SJCRH30 (cell line): ENCODE measurements around the gene OBSCN. TPM values are rescaled to one million over a fixed set of nuclear protein-coding genes. Genes with fewer than 3 reads are reported as not detected.

Source experiments
- DNase-seq, 2 experiments: peaks; one replicate each; pipeline ENCODE4 v3.0.0-alpha.2; 2015 to 2020
- H3K27ac ChIP-seq: fragments of 250-450 bp; sonication (Bioruptor Pico); 2 replicates; pipeline ENCODE4 v1.5.1; 2020; ENCODE audit warnings: mild to moderate bottlenecking, moderate library complexity
- H3K27me3 ChIP-seq: fragments of 250-450 bp; sonication (Bioruptor Pico); 2 replicates; pipeline ENCODE4 v1.5.1; 2020; ENCODE audit warnings: mild to moderate bottlenecking, moderate library complexity
- H3K36me3 ChIP-seq: fragments of 250-450 bp; sonication (Bioruptor Pico); 2 replicates; pipeline ENCODE4 v1.5.1; 2020; ENCODE audit warnings: mild to moderate bottlenecking, moderate library complexity
- H3K4me1 ChIP-seq: fragments of 250-450 bp; sonication (Bioruptor Pico); 2 replicates; pipeline ENCODE4 v1.5.1; 2020; ENCODE audit warnings: mild to moderate bottlenecking, moderate library complexity
- H3K4me3 ChIP-seq: fragments of 250-450 bp; sonication (Bioruptor Pico); 2 replicates; pipeline ENCODE4 v1.5.1; 2020; ENCODE audit warnings: mild to moderate bottlenecking, moderate library complexity
- H3K9me3 ChIP-seq: fragments of 250-450 bp; sonication (Bioruptor Pico); replicated peaks from 2 replicates; pipeline ENCODE4 v1.5.1; 2020; ENCODE audit warnings: mild to moderate bottlenecking, moderate library complexity
- total RNA-seq: library from RNA; depleted of rRNA; stranded (reverse); fragments of >200 nt; shearing (Covaris generic); gene quantifications from 2 replicates; pipeline ENCODE4 v1.2.3, GENCODE V29; 2014

The OBSCN gene
- total RNA-seq, 1 experiment from 2014 or later, result 8.3 TPM

DNA sequence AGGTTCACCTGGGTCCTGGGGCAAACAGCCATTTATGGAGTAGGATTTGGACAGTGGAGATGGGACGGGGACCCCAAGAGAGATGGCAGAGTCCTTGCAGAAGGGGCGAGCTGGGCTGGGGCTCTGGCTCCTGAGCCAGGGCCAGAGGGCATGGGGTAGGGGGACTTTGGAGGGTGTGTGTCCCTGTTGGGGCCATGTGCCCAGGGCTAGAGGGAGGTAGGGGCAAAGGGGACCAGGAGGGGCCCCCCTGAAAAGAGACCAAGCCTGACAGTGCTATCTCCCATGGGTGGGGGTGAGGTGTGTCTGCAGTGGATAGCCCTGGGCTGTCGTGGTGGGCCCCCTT, 106.4 kb downstream of the OBSCN start:
- DNase-seq, result no peak
- peaks cover 16% of the 10 kb centered on the region for H3K4me1 ChIP-seq
- no peaks in the 10 kb centered on the region for H3K36me3 ChIP-seq
- no peaks in the 10 kb centered on the region for H3K27me3 ChIP-seq
- no peak overlapping the region for H3K4me3 ChIP-seq
- no peaks in the 10 kb centered on the region for H3K9me3 ChIP-seq
- no peak overlapping the region for H3K27ac ChIP-seq

DNA sequence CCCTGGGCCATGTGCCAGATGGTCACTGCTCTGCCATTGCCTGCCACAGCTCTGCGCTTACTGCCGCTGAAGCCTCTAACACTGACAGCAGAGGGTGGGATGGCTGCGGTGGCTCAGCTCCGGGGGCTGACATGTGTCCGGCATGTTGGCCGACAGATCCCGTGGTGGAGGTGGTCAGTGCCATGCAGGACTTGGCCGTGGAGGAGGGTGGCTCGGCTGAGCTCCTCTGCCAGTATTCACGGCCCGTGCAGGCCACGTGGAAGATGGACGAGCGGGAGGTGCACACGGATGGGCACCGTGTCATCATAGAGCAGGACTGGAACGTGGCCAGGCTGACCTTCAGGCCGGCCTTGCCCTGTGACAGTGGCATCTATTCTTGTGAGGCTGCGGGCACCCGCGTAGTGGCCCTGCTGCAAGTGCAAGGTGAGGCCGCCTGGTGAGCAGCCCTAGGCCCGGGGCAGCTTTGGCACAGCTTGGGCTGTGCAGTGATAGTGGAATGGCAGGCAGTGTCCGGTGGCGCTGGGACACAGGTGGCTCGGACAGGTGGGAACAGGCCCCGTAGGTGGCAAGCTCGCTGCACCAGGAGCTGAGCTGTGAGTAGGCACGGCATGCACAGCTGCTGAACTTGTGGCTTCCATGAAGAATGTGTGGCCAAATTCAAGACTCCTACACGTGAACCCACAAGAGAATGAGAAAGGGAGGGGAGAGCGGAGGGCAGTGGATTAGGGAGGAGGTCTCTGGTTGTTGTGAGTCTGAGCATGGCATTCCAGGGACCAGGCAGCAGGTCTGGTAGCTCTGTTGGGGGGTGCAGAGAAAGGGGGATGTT, 107.0 kb downstream of the OBSCN start:
- Histone ChIP-seq H3K4me1 (peaks cover 16% of the 10 kb centered on the region), H3K27ac (peak overlapping the region; percentile 58), H3K9me3 (no peaks in the 10 kb centered on the region), H3K27me3 (no peaks in the 10 kb centered on the region), H3K36me3 (no peaks in the 10 kb centered on the region), H3K4me3 (no peak overlapping the region)
- peak; percentile 65 to 66 for DNase-seq

DNA sequence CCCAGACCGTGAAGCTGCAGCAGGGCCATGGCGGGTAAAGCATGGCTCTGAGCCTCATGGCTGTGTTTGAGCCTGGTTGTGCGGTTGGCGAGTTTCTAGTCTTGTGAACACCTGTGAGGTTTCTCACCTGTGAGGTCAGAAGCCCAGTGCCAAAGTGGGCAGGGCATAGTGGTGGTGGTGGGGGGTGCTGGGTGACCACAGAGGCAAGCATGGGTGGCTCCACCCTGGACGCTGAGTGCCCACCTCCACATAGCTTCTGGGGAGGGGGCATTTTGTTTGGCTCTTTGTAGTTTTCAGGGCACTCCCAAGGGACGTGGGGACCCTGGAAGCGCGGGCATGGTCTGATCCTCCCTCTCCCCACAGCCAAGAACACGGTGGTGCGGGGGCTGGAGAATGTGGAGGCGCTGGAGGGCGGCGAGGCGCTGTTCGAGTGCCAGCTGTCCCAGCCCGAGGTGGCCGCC, 107.7 kb downstream of the OBSCN start:
- peak overlapping the region; percentile 58 for H3K27ac ChIP-seq

DNA sequence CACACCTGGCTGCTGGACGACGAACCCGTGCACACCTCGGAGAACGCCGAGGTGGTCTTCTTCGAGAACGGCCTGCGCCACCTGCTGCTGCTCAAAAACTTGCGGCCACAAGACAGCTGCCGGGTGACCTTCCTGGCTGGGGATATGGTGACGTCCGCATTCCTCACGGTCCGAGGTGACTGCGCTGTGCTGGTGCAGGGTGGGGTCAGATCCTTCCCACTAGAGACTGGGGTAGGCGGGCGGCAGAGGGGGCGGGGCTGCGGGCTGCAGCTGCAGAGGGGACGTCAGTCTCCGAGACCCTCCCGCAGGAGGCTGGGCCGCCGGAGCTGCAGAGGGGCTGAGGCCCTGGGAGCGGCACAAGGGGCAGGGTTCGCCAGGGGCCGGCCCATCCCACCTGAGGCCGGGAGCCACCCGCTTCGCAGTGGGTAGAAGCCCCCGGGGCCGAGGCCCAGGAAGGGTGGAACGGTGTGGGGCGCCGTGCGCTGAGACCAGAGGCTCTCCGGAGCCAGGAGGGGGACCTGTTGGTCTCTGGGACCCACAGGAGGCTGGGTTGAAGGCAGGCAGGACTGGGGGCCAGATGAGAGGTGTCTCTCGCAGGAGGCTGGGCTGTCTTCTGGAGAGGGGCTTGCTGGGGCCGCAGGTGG, 108.2 kb downstream of the OBSCN start:
- Histone ChIP-seq H3K36me3 (no peaks in the 10 kb centered on the region), H3K27ac (peak overlapping the region; percentile 58), H3K4me1 (peaks cover 16% of the 10 kb centered on the region), H3K9me3 (no peaks in the 10 kb centered on the region), H3K27me3 (no peaks in the 10 kb centered on the region), H3K4me3 (peak overlapping the region; percentile 37)
- peak; percentile 87 to 93 for DNase-seq

More for the DNA sequence above, 107.7 kb downstream of the OBSCN start:
- Histone ChIP-seq H3K4me1 (peaks cover 16% of the 10 kb centered on the region), H3K4me3 (peak overlapping the region; percentile 37), H3K36me3 (no peaks in the 10 kb centered on the region), H3K9me3 (no peaks in the 10 kb centered on the region), H3K27me3 (no peaks in the 10 kb centered on the region)
- no peak for DNase-seq

DNA sequence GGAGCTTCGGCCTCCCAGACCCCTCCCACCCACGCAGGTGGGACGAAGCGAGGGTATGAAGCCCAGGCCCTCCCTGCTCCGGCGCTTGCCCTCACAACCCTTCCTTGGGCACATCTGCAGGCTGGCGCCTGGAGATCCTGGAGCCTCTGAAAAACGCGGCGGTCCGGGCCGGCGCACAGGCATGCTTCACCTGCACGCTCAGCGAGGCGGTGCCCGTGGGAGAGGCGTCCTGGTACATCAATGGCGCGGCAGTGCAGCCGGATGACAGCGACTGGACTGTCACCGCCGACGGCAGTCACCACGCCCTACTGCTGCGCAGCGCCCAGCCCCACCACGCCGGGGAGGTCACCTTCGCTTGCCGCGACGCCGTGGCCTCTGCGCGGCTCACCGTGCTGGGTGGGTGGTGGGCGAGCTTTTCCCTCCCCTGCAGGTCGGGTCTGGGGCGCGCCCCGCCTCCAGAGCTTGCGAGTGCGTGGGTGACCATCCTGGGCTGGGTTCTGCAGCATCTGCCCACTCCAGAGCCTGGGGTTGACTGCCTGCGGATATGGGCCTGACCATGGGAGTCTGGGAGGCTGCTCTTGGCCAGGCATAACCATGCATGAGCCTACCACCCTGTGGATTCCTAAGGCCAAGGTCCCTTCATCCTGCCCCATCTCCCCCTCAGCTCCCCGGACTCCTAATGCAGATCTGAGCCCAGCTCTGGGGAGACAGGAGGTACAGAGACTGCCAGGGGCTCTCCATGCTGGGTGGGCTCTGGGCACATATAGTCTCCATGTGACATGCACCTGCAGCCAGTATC, 108.9 kb downstream of the OBSCN start:
- DNase-seq, result peak in 1 of 2 experiments; percentile 2
- H3K9me3 ChIP-seq, result no peaks in the 10 kb centered on the region
- no peaks in the 10 kb centered on the region for H3K27me3 ChIP-seq

DNA sequence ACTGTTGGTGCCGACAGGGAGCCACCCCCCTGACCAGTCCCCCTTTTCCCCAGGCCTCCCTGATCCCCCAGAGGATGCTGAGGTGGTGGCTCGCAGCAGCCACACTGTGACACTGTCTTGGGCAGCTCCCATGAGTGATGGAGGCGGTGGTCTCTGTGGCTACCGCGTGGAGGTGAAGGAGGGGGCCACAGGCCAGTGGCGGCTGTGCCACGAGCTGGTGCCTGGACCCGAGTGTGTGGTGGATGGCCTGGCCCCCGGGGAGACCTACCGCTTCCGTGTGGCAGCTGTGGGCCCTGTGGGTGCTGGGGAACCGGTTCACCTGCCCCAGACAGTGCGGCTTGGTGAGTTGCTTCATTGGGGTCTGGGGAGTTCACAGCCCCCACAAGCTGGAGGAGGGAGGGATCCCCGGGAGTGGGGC, 109.6 kb downstream of the OBSCN start:
- no peaks in the 10 kb centered on the region for H3K36me3 ChIP-seq
- no peaks in the 10 kb centered on the region for H3K27me3 ChIP-seq
- H3K27ac ChIP-seq, result no peak overlapping the region
- no peaks in the 10 kb centered on the region for H3K9me3 ChIP-seq
- H3K4me3 ChIP-seq, result no peak overlapping the region
- no peak for DNase-seq
- peaks cover 16% of the 10 kb centered on the region for H3K4me1 ChIP-seq

More for the DNA sequence above, 108.9 kb downstream of the OBSCN start:
- peak overlapping the region; percentile 37; the same call in 1 of the 2 replicates for H3K4me3 ChIP-seq
- peaks cover 16% of the 10 kb centered on the region for H3K4me1 ChIP-seq
- no peak overlapping the region; the same call in 1 of the 2 replicates for H3K27ac ChIP-seq
- H3K36me3 ChIP-seq, result no peaks in the 10 kb centered on the region

DNA sequence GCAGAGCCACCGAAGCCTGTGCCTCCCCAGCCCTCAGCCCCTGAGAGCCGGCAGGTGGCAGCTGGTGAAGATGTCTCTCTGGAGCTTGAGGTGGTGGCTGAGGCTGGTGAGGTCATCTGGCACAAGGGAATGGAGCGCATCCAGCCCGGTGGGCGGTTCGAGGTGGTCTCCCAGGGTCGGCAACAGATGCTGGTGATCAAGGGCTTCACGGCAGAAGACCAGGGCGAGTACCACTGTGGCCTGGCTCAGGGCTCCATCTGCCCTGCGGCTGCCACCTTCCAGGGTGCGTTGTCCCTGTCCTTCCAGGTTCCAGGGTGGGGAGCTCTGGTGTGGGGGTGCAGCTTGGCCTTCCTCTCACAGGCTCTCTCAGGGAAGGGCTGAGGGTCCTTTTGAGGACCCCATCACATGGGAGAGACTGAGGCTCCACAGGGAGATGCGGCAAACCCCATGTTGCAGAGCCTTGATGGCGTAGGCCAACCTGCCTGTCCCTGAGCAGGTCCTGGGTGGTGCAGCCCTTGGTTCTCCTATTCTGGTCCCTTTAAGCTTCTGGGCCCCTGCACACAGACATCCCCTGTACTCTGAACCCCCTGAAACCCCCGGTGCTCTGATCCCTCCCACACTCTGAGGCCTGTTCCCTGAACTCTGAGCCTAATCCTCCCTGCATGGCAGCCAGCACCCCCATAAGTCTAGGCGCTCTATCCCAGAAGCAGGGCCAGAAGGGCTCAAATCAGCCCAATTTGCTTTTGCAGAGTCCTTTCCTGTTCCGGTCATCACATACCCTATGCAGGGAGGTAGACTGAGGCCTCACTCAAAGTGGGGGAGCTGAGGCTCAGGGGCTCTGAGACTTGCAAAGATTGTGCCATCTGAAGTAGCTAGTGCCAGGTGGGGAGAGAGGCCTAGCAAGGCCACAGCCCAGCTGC, 110.3 kb downstream of the OBSCN start:
- no peak for DNase-seq
- H3K4me3 ChIP-seq, result no peak overlapping the region
- no peak overlapping the region for H3K27ac ChIP-seq
- H3K27me3 ChIP-seq, result no peaks in the 10 kb centered on the region
- H3K9me3 ChIP-seq, result no peaks in the 10 kb centered on the region
- no peaks in the 10 kb centered on the region for H3K36me3 ChIP-seq
- H3K4me1 ChIP-seq, result peaks cover 16% of the 10 kb centered on the region

DNA sequence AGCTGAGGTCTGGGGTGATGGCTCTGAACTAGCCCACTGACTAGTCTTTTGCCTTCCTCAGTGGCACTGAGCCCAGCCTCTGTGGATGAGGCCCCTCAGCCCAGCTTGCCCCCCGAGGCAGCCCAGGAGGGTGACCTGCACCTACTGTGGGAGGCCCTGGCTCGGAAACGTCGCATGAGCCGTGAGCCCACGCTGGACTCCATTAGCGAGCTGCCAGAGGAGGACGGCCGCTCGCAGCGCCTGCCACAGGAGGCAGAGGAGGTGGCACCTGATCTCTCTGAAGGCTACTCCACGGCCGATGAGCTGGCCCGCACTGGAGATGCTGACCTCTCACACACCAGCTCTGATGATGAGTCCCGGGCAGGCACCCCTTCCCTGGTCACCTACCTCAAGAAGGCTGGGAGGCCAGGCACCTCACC, 111.0 kb downstream of the OBSCN start:
- Histone ChIP-seq H3K9me3 (no peaks in the 10 kb centered on the region), H3K36me3 (no peaks in the 10 kb centered on the region), H3K27me3 (no peaks in the 10 kb centered on the region), H3K27ac (no peak overlapping the region), H3K4me3 (no peak overlapping the region), H3K4me1 (peaks cover 16% of the 10 kb centered on the region)
- DNase-seq, result peak in 1 of 2 experiments; percentile 2

DNA sequence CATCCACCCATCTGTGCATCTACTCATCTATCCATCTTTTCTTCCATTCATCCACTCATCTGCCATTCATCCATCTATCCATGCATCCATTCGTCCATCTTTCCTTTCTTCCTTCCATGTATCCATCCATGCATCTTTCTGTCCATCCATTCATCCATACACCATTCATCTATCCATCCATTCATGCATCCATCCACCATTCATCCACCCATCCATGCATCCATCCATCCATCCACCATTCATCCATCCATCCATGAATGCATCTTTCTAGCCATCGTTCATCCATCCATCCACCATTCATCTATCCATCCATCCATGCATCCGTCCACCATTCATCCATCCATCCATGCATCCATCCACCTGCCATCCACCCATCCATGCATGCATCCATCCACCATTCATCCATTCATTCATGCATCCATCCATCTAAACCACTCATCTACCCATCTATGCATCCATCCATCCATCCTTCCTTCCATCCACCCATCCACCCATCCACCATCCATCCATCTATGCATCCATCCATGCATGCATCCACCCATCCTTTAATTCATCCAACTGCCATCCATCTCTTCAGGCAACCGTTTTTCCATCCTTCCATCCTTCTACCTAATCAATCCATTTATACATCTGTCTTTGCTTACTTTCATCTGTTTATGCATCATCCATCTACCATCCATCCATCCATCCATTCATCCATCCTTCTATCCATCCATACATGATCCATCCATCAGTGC, 111.7 kb downstream of the OBSCN start:
- Histone ChIP-seq H3K9me3 (no peaks in the 10 kb centered on the region), H3K4me1 (peaks cover 16% of the 10 kb centered on the region), H3K36me3 (no peaks in the 10 kb centered on the region), H3K27me3 (no peaks in the 10 kb centered on the region), H3K4me3 (no peak overlapping the region), H3K27ac (no peak overlapping the region)
- DNase-seq, result no peak

DNA sequence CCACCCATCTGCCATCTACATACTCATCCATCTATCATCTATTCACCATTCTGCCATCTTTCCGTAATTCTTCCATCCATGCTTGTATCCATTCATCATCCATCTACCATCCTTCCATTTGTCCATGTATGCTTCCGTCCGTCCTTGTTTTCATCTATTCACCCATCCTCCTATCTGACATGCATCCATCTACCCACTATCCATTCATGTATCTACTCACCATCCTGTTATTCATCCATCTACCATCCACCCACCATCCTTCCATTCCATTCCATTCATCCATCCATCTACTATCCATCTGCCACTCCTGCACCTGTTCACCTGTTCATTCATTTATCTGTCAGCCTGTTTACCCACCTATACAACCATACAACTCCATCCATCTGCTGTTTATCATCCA, 112.5 kb downstream of the OBSCN start:
- no peak overlapping the region for H3K27ac ChIP-seq
- no peak for DNase-seq
- H3K27me3 ChIP-seq, result no peaks in the 10 kb centered on the region
- peaks cover 8% of the 10 kb centered on the region for H3K4me1 ChIP-seq
- H3K9me3 ChIP-seq, result peaks cover 7% of the 10 kb centered on the region; the same call in 1 of the 2 replicates
- no peak overlapping the region for H3K4me3 ChIP-seq
- H3K36me3 ChIP-seq, result no peaks in the 10 kb centered on the region

DNA sequence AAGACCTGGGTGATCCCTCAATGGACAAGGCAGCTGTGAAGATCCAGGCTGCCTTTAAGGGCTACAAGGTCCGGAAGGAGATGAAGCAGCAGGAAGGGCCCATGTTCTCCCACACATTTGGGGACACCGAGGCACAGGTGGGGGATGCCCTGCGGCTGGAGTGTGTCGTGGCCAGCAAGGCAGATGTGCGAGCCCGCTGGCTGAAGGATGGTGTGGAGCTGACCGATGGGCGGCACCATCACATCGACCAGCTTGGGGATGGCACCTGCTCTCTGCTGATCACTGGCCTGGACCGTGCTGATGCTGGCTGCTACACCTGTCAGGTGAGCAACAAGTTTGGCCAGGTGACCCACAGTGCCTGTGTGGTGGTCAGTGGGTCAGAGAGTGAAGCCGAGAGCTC, 113.6 kb downstream of the OBSCN start:
- no peaks in the 10 kb centered on the region for H3K36me3 ChIP-seq

DNA sequence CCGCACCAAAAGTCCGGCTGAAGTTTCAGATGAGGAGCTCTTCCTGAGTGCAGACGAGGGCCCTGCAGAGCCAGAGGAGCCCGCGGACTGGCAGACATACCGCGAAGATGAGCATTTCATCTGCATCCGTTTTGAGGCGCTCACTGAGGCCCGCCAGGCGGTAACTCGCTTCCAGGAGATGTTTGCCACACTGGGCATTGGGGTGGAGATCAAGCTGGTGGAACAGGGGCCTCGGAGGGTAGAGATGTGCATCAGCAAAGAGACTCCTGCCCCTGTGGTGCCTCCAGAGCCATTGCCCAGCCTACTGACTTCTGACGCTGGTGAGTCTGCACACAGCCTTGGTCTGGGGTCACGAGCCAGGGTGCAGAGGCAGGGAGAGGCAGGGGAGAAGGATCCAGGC, 114.1 kb downstream of the OBSCN start:
- Histone ChIP-seq H3K9me3 (peaks cover 9% of the 10 kb centered on the region; the same call in 1 of the 2 replicates), H3K36me3 (no peaks in the 10 kb centered on the region), H3K4me1 (no peaks in the 10 kb centered on the region), H3K27me3 (no peaks in the 10 kb centered on the region), H3K27ac (no peak overlapping the region), H3K4me3 (no peak overlapping the region)
- DNase-seq, result no peak

More for the DNA sequence above, 113.6 kb downstream of the OBSCN start:
- Histone ChIP-seq H3K27me3 (no peaks in the 10 kb centered on the region), H3K27ac (no peak overlapping the region), H3K9me3 (peaks cover 9% of the 10 kb centered on the region; the same call in 1 of the 2 replicates), H3K4me3 (no peak overlapping the region), H3K4me1 (no peaks in the 10 kb centered on the region; the same call in 1 of the 2 replicates)
- no peak for DNase-seq

DNA sequence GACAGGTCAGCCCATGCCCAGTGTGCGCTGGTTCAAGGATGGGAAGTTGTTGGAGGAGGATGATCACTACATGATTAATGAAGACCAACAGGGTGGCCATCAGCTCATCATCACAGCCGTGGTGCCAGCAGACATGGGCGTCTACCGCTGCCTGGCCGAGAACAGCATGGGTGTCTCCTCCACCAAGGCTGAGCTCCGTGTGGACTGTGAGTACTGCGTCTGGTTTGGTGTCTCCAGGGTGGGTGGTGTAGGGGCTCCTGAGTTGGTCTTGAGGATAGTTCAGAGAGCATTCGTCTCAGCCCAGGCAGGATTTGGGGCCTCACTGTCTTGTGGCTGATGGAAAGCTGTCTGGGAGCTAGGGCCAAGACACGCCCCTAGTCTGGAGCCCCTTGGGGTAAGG, 115.6 kb downstream of the OBSCN start:
- Histone ChIP-seq H3K36me3 (no peaks in the 10 kb centered on the region), H3K9me3 (peaks cover 9% of the 10 kb centered on the region; the same call in 1 of the 2 replicates), H3K27ac (no peak overlapping the region), H3K27me3 (no peaks in the 10 kb centered on the region), H3K4me3 (no peak overlapping the region), H3K4me1 (no peaks in the 10 kb centered on the region)
- DNase-seq, result no peak
